GM21360 (cell line): ENCODE results near the gene KRT71.

ENCODE experiments used
- ATAC-seq: cut with Tn5 transposase; IDR thresholded peaks from one replicate; pipeline ENCODE4 v1.9.1; 2021; ENCODE audit warnings: mild to moderate bottlenecking, moderate library complexity; ENCODE audit not compliant: unreplicated experiment

The KRT71 gene

DNA sequence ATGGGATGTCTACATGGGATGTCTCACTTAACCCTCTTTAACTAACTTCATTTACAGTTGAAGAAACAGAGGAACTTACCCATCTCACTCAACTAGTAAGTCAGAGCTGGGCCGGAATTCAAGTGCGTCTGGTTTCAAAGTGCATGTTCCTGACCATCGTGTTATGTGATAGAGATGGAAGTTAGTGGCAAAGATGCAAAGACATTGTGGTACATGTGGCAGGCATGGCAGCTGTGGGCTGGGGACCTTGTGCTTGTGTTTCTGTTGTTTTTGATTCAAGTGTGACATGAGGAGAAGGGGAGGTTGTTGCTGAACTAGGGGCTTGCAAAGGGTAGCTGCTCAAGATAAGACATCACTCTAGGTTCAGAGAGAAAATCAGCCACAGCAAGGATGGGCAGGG, 23.0 kb upstream of the KRT71 start:
- no peak for ATAC-seq

DNA sequence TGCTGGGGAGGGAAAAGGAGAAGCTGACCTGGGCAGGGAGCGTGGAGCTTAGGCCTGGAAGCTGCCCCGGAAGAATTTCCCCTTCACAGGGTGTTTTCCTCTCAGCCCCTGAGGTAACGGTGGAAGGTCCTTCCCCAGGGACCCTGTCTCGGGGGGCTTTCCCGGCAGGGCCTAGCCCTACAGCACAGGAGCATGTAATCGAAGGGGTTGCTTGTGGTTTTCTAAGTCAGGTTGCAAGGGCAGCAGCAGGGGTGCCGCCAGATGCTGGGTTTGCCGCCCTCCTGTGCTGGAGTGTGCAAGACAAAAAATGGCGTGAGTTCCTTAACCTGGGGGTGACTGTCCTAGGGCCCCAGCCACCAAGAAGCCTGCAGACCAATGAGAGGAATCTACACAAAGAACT, 22.3 kb upstream of the KRT71 start:
- no peak for ATAC-seq

DNA sequence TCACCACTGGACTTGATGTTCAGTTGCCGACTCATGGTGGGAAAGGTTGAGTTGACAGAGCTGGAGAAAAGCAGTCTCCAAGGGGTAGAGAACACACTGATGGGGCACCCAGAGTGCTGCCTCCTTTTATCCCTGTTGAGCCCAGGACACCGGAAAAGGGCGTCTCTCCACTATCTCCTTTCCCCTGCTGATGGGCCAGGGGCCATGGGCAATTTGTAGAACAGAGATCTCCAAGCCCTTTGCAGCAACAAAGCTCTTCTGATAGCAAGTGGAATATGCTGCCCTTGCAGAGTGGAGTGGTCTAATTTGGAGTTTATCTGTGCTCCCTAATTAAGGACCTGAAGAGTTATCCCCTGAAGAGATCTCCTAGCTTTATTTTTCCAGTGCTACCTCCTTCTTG, 20.8 kb upstream of the KRT71 start, which contains the start of gene KRT74:
Gene KRT74 (minus strand): TSS at position 101 of the 400 bp plus-strand sequence. CDS start 66 bp downstream, at position 35.
- ATAC-seq = no peak

DNA sequence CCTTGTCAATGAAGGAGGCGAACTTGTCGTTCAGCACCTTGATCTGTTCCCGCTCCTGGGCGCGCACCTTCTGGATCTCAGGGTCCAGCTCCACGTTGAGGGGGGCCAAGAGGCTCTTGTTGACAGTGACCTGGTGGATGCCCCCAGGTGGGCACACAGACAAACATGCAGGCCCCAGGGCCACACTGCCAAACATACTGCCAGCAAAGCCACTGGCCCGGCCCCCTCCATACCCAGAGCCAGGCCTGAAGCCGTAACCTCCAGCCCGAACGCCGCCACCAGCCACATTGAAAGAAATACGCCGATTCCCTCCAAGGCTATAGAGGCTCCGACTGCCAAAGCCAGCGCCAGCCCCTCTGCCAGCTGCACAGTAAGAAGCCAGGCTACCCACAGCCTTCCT, 20.4 kb upstream of the KRT71 start:
- ATAC-seq = no peak

DNA sequence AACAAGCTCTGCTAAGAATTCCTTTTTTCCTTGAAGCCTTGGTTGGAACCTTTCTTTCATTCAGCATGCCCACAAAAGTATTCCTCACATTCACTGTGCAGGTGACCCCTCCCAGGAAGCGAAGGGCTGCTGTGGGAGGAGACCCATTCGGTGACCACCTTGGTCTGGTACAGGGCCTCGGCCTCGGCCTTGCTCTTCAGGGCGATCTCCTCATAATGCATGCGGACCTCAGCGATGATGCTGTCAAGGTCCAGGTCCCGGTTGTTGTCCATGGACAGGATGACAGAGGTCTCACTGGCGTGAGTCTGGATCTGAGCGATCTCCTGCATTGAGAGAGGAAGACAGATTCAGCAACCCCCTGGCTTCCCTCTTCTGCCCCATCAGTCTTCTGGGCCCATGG, 17.6 kb upstream of the KRT71 start:
- ATAC-seq = no peak

DNA sequence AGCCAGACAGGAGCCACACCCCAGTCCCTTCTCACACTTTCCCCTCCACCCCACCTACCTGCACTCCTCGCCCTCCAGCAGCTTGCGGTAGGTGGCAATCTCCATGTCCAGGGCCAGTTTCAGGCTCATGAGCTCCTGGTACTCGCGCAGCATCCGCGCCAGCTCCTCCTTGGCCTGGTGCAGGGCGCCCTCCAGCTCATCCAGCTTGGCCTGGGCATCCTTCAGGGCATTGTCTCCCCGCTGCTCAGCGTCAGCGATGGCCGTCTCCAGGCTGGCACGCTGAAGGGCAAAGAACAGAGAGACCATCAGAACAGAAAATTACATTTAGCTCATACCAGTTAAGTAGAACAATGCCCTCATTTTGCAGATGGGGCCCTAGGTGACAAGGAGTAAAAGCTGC, 15.2 kb upstream of the KRT71 start:
- ATAC-seq = no peak

DNA sequence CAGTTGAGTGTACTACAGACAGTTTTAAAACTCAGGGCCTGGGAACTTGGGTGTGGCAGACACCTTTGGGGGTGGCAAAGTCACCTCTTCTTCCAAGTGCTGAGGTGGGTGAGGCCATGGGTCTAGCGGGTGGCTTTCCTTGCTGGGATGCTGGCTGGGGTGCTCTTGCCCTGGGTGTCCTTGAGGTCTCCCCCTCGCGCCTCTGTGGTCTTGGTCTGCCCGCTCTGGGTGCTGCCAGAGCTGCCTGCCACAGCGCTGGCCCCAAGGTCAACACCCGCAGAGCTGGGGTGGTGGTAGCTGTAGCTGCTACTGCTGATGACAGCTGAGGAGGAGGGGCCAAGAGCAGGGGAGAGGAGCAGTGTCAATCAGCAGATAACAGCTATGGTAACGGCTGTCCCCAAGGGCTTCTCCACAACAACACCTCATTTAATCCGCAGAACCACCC, 13.9 kb upstream of the KRT71 start:
- ATAC-seq = no peak

DNA sequence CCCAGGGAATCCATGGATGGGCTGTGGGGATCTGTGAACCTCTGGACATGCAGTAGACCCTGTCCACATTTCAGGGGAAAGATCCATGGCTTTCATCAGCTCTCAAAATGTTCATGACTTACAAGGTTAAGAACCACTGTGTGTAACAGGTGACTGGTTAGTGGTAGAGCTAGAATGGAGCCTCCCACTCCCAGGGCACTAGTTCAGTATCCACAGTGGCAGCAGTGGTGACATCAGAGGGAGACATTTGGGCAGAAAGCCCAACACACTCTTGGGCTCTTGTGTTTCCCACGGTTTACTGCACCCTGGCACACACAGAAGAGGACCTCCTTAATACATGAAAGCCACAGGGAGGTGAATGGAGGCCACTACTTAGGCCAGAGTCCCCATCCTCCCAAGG, 11.6 kb upstream of the KRT71 start:
- no peak for ATAC-seq

DNA sequence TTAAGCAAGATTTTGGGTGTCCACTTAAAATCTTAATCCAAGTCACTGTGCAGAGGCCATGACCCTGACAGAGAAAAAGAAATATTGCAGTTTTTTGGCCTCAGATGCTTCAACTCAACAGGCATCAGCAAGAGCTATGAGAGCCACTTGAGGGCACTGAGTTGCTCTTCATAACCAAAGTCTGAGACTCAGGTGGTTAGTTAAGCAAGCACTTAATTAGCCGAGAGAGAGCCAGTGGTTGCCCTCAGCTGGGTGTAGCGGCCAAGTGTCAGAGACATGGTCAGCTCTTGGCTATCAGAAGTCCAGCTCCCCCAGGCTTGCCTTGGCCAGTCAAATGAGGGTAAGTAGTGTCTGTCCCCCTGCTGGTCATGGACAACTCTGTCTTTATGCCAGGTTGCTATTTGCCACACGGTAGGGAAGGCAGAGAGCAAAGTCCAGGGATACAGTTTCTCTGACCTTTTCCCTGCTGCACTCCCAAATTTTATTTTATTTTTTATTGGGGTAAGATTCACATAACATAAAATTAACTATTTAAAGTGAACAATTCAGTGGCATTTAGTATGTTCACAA, 9.0 kb upstream of the KRT71 start:
- ATAC-seq = no peak

DNA sequence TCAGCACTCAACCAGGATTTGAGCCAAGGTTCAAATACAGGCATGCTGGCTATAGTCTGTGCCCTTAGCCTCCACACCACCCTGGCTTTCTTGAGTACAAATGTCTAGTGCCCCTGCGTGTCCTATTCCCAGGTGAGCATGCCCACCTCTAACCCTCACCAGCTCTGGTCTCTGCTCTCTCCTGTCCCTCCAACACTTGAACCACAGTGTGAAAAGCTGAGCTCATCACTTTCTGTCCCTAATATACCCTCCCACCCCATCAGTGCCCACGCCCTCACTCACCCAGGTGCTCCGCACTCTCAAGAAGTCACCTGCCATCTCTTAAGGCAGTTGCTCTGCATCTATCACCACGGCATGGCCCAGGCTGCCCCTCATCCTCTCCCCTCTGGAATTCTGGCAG, 7.0 kb upstream of the KRT71 start:
- ATAC-seq = no peak

DNA sequence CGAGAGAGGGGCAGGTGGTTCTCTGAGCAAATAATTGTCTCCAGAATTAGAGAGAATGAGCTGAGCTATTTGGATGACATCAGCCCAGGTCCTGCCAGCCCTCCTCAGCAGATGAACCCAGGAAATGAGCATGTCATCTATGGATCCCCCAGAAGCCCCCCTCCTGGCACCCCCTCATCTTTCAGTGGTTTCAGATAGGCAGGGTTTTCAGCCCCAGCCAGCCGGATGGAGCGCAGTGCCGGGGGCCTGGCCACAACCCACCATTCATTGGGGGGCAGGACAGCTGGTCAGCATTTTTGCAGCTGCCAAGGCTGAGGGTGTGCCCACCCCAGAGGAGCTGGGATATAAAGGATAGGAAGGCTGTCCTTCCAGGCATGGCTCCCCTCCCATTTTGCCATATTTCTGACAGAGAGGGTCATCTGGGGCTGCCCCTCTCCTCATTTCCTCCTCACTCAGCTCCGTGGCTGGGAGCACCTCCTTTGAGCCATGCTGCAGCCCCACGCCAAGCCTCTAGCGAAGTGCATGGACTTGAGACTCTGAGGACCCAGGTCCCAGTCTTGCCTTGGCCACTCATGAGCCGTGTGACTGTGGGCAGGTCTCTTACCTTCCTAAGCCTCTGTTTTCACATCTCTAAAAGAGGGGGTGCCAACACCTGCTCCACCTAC, 6.0 kb upstream of the KRT71 start:
- no peak for ATAC-seq

DNA sequence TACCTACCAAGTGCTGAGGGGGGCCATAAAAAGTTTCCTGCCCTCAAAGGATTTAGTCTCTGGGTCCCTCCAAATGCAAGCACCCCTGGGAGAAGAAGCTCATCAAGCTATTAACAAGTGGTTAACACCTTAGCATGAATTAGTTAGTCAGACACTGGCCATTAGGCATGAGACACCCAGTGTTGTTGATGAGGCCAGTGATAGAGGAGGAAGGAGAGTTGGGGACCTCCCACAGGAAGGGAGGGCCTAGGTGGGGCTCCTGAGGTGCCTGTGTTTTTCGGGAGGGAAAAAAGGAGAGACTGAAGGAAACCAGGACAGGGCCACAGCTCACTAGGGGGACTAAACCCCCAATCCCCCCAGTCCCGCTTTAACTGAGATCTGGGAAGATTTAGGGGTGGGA, 4.5 kb upstream of the KRT71 start:
- ATAC-seq = no peak

DNA sequence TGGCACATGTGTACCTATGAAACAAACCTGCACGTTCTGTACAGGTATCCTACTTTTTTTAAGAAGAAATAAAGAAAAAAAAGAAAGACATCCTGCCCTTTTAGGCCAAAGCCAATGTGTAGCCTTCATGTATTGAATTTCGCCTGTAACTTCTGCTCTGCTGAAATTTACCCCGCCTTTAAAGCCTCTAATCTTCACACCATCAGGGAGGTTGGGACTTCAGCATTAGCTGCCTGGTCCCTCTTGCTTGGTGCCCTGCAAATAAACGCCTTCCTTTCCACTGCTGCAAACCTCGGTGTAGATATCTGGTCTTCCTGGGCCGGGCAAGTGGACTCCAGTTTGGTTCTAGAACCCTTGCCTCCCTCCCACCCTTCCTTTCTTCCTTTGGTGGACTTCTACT, 2.6 kb upstream of the KRT71 start:
- no peak for ATAC-seq

DNA sequence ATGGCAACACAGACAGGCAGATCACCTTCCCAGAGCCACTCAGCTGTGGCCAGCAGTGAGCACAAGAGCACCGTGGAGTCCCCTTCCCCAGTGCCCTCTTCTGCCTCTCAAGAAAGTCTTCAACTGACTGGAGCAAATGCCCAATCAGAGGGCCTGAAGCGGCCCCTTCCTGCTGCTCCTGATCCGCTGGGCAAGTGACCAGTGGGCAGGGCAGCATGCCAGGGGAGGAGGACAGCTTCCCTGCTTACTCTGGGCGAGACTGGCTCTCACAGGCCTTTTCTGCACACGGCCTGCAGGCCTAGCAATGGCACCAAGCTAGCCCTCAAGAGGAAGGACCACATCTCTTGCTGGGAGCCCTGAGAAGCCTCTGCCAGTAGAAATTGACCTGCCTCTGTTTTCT, 890 bp downstream of the KRT71 start:
- no peak for ATAC-seq

DNA sequence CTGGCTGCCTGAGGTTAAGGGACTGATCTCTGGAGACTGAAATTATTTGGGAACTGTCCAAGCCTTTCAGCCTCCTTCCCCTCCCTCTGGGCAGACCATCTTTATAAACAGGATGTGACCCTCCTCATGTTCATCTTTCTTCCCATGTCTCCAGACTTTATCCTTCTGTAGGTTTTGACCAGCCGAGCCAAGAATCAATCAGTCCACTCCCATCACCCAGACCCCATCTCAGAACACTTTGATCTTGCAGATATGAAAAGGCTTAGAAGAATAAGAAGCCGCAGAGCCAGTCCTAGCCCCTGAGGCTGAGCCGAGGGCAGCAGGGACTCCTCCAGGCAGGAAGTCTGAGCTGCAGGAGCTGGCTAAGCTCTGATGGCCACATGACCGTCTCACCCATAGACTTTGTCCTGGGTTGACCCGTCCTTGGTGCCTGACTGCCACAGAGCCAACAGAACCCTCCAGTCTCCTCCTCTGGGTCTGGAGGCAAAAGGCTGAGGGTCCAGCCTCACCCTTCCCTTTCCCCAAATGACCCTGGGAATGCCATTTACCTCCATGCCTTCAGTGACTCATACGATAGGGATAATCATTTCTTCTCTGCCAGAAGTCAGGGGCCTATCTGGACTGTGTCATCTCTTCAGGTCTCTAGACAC, 1.6 kb downstream of the KRT71 start:
- no peak for ATAC-seq

DNA sequence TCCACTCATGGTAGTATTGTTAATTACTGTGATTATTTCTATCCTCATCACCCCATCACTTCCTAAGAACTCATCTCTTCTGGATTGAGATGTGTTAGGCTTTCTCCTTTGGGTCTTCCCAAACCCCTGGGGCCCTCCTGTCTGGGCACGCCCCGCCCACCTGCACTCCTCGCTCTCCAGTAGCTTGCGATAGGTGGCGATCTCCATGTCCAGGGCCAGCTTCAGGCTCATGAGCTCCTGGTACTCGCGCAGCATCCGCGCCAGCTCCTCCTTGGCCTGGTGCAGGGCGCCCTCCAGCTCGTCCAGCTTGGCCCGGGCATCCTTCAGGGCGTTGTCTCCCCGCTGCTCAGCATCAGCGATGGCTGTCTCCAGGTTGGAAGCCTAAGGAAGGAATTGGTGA, 6.8 kb downstream of the KRT71 start:
- ATAC-seq = no peak

DNA sequence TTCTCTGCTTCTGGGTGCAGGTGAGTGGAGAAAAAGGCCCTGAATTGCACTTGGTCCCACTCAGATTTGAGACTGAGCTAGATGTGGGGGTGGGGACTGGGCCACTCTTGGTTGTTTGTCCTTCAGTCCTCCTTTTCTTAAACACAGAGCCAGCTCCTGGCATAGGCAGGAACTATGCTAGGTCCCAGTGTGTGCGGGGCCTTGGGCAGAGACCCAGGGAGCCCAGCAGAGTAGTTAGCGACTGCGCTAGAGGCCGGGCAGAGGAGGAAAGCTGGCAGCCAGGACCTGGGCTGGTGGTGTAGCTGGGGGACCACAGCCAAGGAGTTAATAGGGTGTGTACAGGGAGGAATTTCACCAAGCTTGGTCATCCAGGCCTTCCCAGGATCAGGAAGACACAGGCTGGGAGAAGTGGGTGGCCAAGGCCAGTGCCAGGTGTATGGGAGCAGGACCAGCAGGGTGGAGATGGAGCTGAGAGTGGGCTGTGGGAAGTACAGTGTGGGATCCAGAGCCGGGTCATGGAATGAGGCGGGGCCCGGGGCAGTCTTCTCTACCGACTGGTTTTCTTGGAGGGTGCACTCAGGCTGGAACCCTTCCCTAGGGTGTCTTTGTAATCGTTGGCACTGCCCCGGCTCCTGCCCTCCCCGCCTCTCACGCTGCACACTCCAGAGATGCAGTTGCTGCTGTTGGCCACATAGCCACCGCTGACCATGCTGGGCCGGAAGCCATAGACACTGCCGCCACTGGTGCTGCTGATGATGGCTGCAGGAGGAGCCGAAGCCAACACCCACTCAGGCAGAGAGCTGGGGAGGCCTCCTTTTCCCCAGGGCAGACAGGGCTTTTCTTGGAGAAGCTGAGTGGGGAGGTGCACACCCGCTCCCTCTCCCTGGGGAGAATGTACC, 8.7 kb downstream of the KRT71 start:
- no peak for ATAC-seq

DNA sequence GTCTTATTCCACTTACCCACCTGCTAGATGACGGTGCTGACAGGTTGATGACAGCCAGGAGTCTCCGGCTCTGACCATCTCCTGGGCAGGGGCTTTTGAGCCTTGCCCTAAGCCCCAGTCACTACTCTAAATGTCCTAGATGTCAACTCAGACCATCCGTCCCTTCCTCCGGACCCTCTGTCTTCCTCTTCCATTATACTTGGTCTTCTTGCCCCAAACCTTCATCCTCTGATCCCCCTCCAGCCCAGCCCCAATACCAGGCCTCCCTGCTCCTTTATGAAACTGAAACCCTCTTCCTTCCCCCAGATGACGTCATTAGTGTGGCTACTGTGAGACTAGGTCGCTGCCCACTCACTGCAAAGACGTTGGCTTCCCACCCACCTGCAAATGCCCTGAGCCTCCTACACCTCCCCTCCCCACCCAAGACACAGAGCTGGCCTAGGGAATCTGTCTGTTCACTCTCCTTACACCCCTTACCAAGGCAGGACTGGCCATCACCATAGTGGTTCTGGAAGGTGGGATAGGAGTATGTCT, 10.1 kb downstream of the KRT71 start:
- ATAC-seq = no peak

DNA sequence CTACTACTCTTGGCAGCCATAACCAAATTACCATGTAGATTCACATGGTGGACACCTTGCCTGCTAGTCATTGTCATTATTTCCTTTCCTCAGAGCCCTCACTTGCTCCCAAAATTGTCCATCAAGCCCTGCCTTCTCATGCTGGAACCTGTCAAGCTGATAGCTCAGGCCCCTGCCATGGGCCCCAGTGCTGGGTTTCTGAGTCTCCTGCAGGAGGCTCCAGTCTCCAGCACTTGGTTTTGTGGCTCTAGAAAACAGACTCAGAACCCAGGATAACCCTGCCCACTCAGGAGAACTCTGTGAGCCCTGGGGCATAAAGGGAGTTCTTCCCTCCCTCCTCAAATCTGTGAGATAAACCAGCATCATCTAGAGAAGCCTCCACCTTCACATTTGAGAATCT, 10.8 kb downstream of the KRT71 start:
- ATAC-seq = no peak

DNA sequence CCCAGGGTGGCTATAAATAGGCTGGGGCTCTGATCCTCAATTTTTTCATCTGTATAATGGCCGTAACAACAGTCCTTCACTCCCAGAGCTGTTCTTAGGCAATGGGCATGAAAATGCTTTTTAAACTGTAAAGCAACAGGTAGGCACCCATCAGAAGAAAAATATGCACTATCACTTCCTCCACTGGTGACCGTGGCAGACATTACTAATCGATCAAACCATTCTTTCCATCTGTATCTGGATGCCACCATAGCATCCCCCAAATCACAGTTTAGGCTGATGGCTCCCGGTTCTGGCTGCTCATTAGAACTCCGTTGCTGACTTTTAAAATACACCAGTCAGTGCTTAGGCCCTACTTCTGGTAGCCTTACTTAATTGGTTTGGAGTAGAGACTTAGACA, 11.2 kb downstream of the KRT71 start:
- ATAC-seq = no peak

DNA sequence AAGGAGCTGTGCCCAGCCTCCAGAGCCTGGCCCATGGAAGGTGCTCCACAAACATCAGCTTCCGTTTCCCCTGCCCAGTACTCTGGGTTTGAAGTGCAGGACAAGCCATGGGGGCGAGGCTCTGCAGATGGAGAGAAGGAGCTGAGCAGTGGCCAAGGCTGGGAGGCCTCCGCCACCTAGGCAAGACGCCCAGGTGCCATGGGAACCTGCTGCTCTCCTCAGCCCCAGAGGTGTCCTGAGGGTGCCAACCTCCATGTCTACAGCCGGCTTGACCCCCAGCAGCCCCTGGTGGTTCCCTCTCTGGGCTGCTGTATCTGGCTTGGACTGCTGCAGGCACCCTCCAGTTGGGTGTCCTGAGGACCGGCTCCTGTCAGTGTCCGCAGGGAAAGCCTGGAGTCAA, 12.4 kb downstream of the KRT71 start:
- no peak for ATAC-seq
